GM21717 (cell line): ENCODE measurements around the gene EPHA10.

Source experiments
- ATAC-seq: cut with Tn5 transposase; IDR thresholded peaks from one replicate; pipeline ENCODE4 v1.9.1; 2021; ENCODE audit warnings: mild to moderate bottlenecking, moderate library complexity; ENCODE audit not compliant: unreplicated experiment

Gene EPHA10

DNA sequence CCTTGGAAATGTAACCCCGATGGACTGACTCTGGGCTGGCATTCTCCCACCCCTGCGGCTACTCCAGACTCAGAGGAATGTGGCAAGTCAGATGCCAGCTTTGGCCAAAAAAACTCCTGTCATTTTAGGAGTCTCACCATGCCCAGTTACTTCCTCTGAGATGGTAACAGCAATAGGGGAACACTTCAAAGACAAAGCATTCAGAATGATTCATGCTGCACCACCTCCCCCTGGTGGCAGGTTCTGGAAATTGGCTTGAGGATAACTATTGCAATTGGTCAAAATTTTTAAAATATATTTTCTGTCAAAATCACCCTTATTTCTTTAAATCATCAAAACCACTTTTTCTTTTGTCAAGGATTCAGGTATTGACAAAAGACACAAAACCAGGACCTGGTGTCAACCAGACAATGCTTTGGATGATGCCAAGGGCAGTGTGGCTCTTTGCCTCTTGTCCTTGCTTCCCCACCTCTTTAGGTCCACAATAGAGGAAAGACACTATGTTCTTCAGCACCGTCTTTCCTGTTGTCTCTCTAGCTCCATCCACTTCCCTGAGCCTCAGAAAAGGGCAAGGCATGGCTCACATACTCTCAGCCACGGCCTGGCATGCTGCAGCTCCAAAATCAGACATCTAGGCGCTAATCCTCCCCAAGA is 82.5 kb downstream of the EPHA10 start:
- no peak for ATAC-seq

DNA sequence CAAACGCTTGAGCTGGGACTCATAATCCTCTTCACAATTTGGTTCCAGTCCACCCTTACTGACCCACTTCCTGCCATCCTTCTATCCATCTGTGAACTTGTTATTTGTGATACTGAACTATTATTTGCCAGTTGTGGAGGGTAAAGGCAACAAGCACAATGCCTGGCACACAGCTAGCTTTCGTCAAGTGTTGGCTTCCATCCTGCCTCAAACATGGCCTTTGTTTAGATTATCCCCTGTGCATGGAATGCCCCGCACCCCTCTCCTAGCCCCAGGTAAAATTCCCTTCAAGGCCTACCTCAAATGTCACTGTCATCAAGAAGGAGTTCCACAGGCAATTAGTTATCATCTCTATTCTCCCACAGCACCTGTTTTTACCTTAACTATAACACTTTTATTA is 84.0 kb downstream of the EPHA10 start:
- no peak for ATAC-seq

DNA sequence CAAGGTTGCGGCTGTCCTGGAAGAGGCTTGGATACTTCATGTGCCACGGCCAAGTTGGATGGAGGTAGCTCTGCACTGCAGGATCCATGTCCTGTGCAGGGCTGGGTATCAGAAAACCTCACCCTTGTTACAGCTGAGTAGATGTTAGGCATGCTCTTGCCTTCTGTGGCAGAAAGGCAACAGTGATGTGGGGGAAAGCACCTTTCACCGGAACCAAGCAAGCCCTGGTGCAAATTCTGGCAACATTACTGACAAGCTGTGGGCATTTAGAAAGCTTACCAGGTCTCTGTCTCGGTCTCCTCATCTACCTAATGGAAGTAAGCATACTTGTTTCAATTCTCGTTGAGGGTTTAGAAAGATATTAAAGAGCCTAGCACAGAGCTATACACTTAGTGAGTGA is 87.1 kb downstream of the EPHA10 start:
- ATAC-seq, result no peak

- no peak for ATAC-seq
These were observed 87.8 kb downstream of the EPHA10 start for GRCh38 chr1:37677143-37677439.

GRCh38 chr1:37676281-37677142 is 88.4 kb downstream of the EPHA10 start:
- no peak for ATAC-seq

DNA sequence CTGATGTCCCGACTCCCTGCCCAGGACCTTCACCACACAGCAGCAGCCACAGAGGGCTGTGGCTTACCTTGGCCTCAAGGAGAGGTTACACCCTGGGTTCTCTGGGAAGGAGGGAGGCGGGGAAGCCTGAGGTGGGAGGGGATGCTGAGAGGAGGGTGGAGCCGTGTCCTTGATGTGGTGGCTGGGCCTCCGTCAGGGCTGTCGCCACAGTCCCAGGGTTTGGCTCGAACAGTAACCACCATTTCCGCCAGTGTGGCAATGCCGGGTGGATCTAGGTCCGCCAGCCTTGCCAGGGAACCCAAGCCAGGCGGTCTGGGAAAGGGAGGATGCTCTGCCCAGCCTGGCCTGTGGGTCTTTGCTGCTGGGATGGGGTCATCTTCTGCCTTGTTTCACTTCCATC is 91.0 kb downstream of the EPHA10 start:
- no peak for ATAC-seq

DNA sequence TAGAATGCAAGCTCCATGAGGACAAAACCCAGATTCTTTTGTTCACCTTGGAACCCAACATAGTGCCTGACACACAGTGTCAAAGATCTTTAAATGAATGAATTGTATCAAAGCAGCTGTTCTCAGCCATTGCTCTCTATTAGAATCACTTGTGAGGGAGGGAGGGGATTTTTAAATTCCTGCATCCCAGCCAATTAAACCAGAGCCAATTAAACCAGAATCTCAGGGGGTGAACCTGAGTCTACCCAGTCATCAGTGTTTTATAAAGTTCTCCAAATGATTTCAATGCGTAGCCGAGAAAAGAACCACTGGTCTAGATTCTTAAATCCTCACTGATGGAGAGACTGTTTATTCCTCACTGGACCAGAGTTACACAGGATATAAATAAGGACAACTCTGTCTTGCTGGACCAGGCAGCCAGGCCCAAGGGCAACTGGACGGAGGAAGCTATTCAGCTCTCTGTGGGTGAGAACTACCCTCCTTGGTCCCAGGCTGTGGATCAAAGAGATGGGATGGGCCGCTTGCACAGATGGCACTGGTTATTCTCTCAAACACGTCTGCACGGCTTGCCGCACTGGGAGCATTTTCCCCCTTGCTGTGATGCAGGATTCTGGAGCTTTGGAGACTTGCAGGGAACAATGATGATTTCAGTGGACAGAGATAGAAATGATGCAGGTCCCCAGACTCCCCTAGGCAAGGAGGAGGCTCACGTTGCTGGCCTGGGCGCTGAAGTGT is 92.6 kb downstream of the EPHA10 start:
- no peak for ATAC-seq

- no peak for ATAC-seq
These were observed 93.7 kb downstream of the EPHA10 start for GRCh38 chr1:37671261-37671660.

- no peak for ATAC-seq
These were observed 94.8 kb downstream of the EPHA10 start for GRCh38 chr1:37670133-37670532.

DNA sequence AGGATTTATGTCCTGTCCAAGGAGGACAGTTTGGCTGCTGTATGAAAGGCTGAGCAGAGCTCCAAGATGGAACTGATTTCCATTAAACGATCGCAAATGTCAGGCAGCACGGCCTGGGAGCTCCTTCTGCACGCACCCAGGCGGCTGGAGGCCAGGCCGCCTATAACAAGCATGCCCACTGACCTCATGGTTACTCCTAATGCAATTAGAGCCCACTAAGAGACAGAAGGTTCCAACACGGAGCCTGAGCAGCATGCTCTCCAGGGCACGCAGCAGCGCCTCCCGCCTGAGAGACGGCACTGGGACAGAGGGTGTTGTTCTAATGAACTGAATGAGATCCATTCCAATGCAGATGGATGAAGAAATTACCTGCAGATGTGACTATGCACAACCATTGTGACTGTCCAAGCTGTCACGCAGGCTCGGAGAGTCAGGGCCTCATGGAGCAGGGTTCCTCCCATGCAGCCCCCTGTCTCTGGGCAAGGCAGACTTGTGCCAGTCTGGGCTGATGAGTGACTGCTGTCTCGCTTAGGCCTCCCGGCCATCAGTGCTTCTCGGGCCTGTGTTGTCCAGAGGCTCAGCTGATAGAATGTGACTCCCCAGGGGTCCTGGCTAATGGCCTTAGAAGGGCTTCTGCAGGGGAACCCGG is 97.8 kb downstream of the EPHA10 start:
- no peak for ATAC-seq

DNA sequence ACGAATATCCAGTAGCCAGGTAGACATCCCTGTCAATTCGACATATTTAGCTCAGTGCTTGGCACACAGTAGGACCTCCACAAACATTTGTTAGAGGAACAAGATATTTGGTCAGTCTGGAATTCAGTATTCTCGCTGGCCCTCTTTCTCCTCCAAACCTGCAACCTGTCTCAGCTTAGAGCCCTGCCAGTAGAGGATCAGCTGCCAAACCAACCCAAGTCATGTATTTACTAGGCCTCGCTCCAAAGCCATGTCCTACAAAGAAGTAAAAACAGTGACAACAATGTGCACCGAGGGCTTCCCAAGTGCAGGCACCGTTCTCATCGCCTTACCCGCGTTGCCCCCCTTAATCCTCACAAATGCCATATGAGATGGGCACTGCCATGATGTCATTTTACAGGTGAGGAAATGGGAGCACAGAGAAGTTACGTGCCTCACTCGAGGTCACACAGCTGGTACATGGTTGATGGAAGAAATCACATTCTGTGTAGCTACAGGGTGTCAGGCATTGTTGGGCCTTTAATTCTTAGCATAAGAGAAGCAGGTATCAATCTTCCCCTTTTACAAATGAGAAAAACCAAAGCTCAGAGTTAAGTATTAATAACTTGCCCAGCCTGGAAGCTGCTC is 98.6 kb downstream of the EPHA10 start:
- ATAC-seq, result no peak
